ENCODE measurements around the gene COPG2. TPM values are rescaled to one million over a fixed set of nuclear protein-coding genes. Genes with fewer than 3 reads are reported as not detected.

COPG2 gene
- total and polyA plus RNA-seq, 2 of the 4 experiments (the other 2 are of a cell fraction) = 18.1 to 50.0 TPM

- Histone ChIP-seq H2BK15ac (ENCODE audit: low read depth, low read length) (no peak overlapping the region), H2AK9ac (replicated peaks; ENCODE audit: low read depth, low read length, poor library complexity) (no peak overlapping the region), H3K14ac (replicated peaks; ENCODE audit: low read depth, low read length) (no peak overlapping the region), H3K56ac (ENCODE audit: extremely low read depth, insufficient read depth, low read length) (no peak overlapping the region), H3K4ac (ENCODE audit: low read depth, low read length) (no peak overlapping the region), H3K27me3 (ENCODE audit: control insufficient read depth, insufficient read depth, low read length) (no peaks in the 10 kb centered on the region), H4K5ac (ENCODE audit: low read depth, low read length) (no peak overlapping the region), H4K8ac (ENCODE audit: low read depth in 2 of 2, low read length in 2 of 2) (no peak overlapping the region), H3K23ac (ENCODE audit: low read depth, low read length) (no peak overlapping the region), H4K20me1 (ENCODE audit: insufficient read depth, low read length) (no peaks in the 10 kb centered on the region), H2AFZ (replicated peaks; ENCODE audit: low read length, poor library complexity) (no peak overlapping the region), H2BK20ac (ENCODE audit: low read depth, low read length) (no peak overlapping the region), H2AK5ac (ENCODE audit: low read depth, low read length) (no peak overlapping the region), H3K4me1 (ENCODE audit: control insufficient read depth, insufficient read depth, low read length) (no peaks in the 10 kb centered on the region), H3K9ac (ENCODE audit: low read depth, low read length) (no peak overlapping the region), H3K4me3 (ENCODE audit: insufficient read depth, low read depth, low read length) (no peak overlapping the region), H3K9me3 (ENCODE audit: control insufficient read depth, insufficient read depth, low read length) (no peaks in the 10 kb centered on the region), H3K79me1 (ENCODE audit: low read depth in 1 of 2, low read length in 2 of 2) (no peaks in the 10 kb centered on the region), H2BK5ac (ENCODE audit: low read depth, low read length, poor library complexity, severe bottlenecking) (no peak overlapping the region), H3K4me2 (ENCODE audit: low read depth, low read length) (no peak overlapping the region), H3K36me3 (ENCODE audit: control insufficient read depth, insufficient read depth, low read length) (peaks cover 5% of the 10 kb centered on the region), H3K9me1 (ENCODE audit: insufficient read depth, low read length) (0 out of 2 replicates have a peak, but pooled peaks cover 4% of the 10 kb centered on the region), H3K27ac (ENCODE audit: insufficient read depth, low read length) (no peak overlapping the region), H4K91ac (ENCODE audit: insufficient read depth, low read depth, low read length) (no peak overlapping the region), H3K18ac (ENCODE audit: low read depth, low read length) (no peak overlapping the region), H2BK120ac (ENCODE audit: low read depth, low read length) (no peak overlapping the region)
- ATAC-seq (ENCODE audit: low read depth) = no peak
- intact Hi-C loops (cut with micrococcal nuclease) = no loop called here
- TF ChIP-seq, protein P1, sequence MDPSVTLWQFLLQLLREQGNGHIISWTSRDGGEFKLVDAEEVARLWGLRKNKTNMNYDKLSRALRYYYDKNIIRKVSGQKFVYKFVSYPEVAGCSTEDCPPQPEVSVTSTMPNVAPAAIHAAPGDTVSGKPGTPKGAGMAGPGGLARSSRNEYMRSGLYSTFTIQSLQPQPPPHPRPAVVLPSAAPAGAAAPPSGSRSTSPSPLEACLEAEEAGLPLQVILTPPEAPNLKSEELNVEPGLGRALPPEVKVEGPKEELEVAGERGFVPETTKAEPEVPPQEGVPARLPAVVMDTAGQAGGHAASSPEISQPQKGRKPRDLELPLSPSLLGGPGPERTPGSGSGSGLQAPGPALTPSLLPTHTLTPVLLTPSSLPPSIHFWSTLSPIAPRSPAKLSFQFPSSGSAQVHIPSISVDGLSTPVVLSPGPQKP (IDR thresholded peaks at IDR 0.05; ENCODE audit: borderline replicate concordance, low read depth, low read length) = no peak
- TF ChIP-seq MAZ (IDR thresholded peaks at IDR 0.05; ENCODE audit: borderline replicate concordance, low read depth, low read length) (no peak), CEBPB (IDR thresholded peaks at IDR 0.05; ENCODE audit: low read depth, low read length) (no peak), USF2 (IDR thresholded peaks at IDR 0.05; ENCODE audit: low read depth, low read length) (no peak), CHD1 (IDR thresholded peaks at IDR 0.05; ENCODE audit: low read depth, low read length) (no peak), BHLHE40 (IDR thresholded peaks at IDR 0.05; ENCODE audit: low read depth, low read length) (no peak), POLR2A (IDR thresholded peaks at IDR 0.05; ENCODE audit: low read depth, low read length) (no peak), RCOR1 (IDR thresholded peaks at IDR 0.05; ENCODE audit: insufficient replicate concordance, low read length) (no peak)
- TF ChIP-seq, protein P2, sequence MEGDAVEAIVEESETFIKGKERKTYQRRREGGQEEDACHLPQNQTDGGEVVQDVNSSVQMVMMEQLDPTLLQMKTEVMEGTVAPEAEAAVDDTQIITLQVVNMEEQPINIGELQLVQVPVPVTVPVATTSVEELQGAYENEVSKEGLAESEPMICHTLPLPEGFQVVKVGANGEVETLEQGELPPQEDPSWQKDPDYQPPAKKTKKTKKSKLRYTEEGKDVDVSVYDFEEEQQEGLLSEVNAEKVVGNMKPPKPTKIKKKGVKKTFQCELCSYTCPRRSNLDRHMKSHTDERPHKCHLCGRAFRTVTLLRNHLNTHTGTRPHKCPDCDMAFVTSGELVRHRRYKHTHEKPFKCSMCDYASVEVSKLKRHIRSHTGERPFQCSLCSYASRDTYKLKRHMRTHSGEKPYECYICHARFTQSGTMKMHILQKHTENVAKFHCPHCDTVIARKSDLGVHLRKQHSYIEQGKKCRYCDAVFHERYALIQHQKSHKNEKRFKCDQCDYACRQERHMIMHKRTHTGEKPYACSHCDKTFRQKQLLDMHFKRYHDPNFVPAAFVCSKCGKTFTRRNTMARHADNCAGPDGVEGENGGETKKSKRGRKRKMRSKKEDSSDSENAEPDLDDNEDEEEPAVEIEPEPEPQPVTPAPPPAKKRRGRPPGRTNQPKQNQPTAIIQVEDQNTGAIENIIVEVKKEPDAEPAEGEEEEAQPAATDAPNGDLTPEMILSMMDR (conservative IDR thresholded peaks at IDR 0.05; ENCODE audit: low read depth, low read length) = no peak
- CTCF ChIA-PET = no interaction called here
- 90% methylated on average over 2 of the region's 4 CpGs; no CpG with 5 or more reads in 1 of the 2 experiments for WGBS, 2 experiments (ENCODE audit: extremely low coverage in 2 of 2, insufficient read length in 1 of 2)
- dilution Hi-C loops (cut with HindIII; ENCODE audit: low sequenced_read_pairs, unreplicated experiment) = no loop called here
- DNase-seq = no peak
- in situ Hi-C loops (cut with MboI; ENCODE audit: low sequenced_read_pairs) = no loop called here
- POLR2A ChIA-PET (ENCODE audit: unreplicated experiment) = no interaction called here
- TSS peak; percentile 8 for BruUV-seq (replicated peaks)
Observed at GRCh38 chr7:130521258-130521951, 147.1 kb downstream of the COPG2 start.
